HCT116 (cell line): Measurements from ENCODE around the gene LHX3. TPM values are rescaled to one million over a fixed set of nuclear protein-coding genes. Genes with fewer than 3 reads are reported as not detected.

Experiments used
- ATAC-seq: fragments of 200-7000 bp; cut with Tn5 transposase; 2 replicates; pipeline ENCODE4 v1.9.1; 2020; ENCODE audit warnings: mild to moderate bottlenecking, moderate library complexity
- BruUV-seq: library from RNA; stranded (reverse); fragments of 400-500 nt; replicated peaks from 2 replicates; lab custom pipeline; 2021; lab: Mats Ljungman, UMichigan
- CTCF ChIA-PET: fragments of 300-600 bp; sonication (Branson Sonifier 250); formaldehyde crosslinking; loops from one replicate; lab custom pipeline; 2021; ENCODE audit warnings: antibody characterized with exemption; lab: Charles Lee
- POLR2A ChIA-PET: fragments of 300-600, 350-600 bp; sonication (Branson Sonifier 250); formaldehyde crosslinking; loops from one replicate; lab custom pipeline; 2021; ENCODE audit warnings: antibody characterized with exemption; lab: Charles Lee
- RAD21 ChIA-PET, 2 experiments: fragments of 300-600 bp; sonication (Branson Sonifier 250); formaldehyde crosslinking; loops; one replicate each; lab custom pipeline; 2023; ENCODE audit warnings: low total read pairs in 2 of 2; ENCODE audit not compliant: uncharacterized antibody in 2 of 2, unreplicated experiment in 2 of 2, low non-redundant PET in 1 of 2; lab: Charles Lee
- DNase-seq: peaks from one replicate; pipeline ENCODE4 v3.0.0-alpha.2; 2010; ENCODE audit warnings: low read depth, low spot score
- H2AFZ ChIP-seq: fragments of 200-600 bp; shearing (Covaris generic), sonication (generic); 2 replicates; pipeline ENCODE4 v1.6.1; 2017; ENCODE audit warnings: low read depth, mixed run types, mixed read lengths, antibody characterized with exemption, low read length; ENCODE audit not compliant: poor library complexity, severe bottlenecking
- H3K27ac ChIP-seq: 2 replicates; pipeline ENCODE4 v1.5.1; 2012; ENCODE audit warnings: low read depth, low read length
- H3K27me3 ChIP-seq: fragments of 200-600 bp; sonication (generic); 2 replicates; pipeline ENCODE4 v1.6.1; 2016; ENCODE audit warnings: mixed run types, low read length, mixed read lengths; ENCODE audit not compliant: insufficient read depth
- H3K36me3 ChIP-seq, 2 experiments: fragments of 200-500 bp in 1 of 2; fragments of 200-600 bp in 1 of 2; sonication (Bioruptor generic) in 1 of 2; sonication (generic) in 1 of 2; 2 replicates each; pipeline versions ENCODE4 v1.5.1 to v1.6.1; 2014 to 2016; ENCODE audit warnings: low read length in 2 of 2, inconsistent platforms in 1 of 2, mixed read lengths in 1 of 2, mixed run types in 1 of 2; ENCODE audit not compliant: insufficient read depth in 2 of 2, control insufficient read depth in 1 of 2
- H3K4me1 ChIP-seq, 2 experiments: fragments of 200-600 bp in 1 of 2; sonication (generic) in 1 of 2; 2 replicates each; pipeline versions ENCODE4 v1.5.1 to v1.6.1; 2012 to 2017; ENCODE audit warnings: low read length in 2 of 2, inconsistent platforms in 1 of 2, mild to moderate bottlenecking in 1 of 2, mixed read lengths in 1 of 2, mixed run types in 1 of 2, moderate library complexity in 1 of 2; ENCODE audit not compliant: insufficient read depth in 2 of 2, control insufficient read depth in 1 of 2
- H3K4me2 ChIP-seq: fragments of 200-600 bp; sonication (generic); 2 replicates; pipeline ENCODE4 v1.6.1; 2017; ENCODE audit warnings: mixed run types, low read length, mixed read lengths
- H3K4me3 ChIP-seq, 2 experiments: fragments of 200-600 bp in 1 of 2; sonication (generic) in 1 of 2; replicated peaks in 1 of 2; 2 replicates each; pipeline ENCODE4 v1.5.1; 2011 to 2016; ENCODE audit warnings: low read length in 2 of 2, control low read depth in 1 of 2, low read depth in 1 of 2, mild to moderate bottlenecking in 1 of 2, mixed read lengths in 1 of 2, mixed run types in 1 of 2
- H3K79me2 ChIP-seq: fragments of 200-600 bp; sonication (generic); 2 replicates; pipeline ENCODE4 v1.6.1; 2017; ENCODE audit warnings: mild to moderate bottlenecking, mixed run types, low read length, moderate library complexity, mixed read lengths; ENCODE audit not compliant: insufficient read depth
- H3K9ac ChIP-seq: fragments of 200-600 bp; sonication (generic); 2 replicates; pipeline ENCODE4 v1.6.1; 2016; ENCODE audit warnings: low read length, mixed read lengths
- H3K9me2 ChIP-seq: fragments of 200-600 bp; sonication (generic), shearing (Covaris generic); 2 replicates; pipeline ENCODE4 v1.6.1; 2017; ENCODE audit warnings: mixed run types, mild to moderate bottlenecking, moderate library complexity; ENCODE audit not compliant: insufficient read depth
- H3K9me3 ChIP-seq, 2 experiments: fragments of 200-500 bp in 1 of 2; fragments of 200-600 bp in 1 of 2; sonication (Bioruptor generic) in 1 of 2; sonication (generic) in 1 of 2; 2 replicates each; pipeline ENCODE4 v1.6.1; 2014 to 2017; ENCODE audit warnings: low read length in 2 of 2, mixed read lengths in 2 of 2, inconsistent platforms in 1 of 2, low read depth in 1 of 2, mild to moderate bottlenecking in 1 of 2, mixed run types in 1 of 2, moderate library complexity in 1 of 2; ENCODE audit not compliant: control insufficient read depth in 1 of 2, insufficient read depth in 1 of 2
- H4K20me1 ChIP-seq: fragments of 200-600 bp; sonication (generic), shearing (Covaris generic); 2 replicates; pipeline ENCODE4 v1.6.1; 2017; ENCODE audit warnings: mixed run types, mild to moderate bottlenecking, moderate library complexity; ENCODE audit not compliant: insufficient read depth
- CBX3 ChIP-seq: IDR thresholded peaks from 2 replicates; pipeline ENCODE4 v1.6.1; 2012; ENCODE audit warnings: low read depth
- CEBPB ChIP-seq: IDR thresholded peaks from 2 replicates; pipeline ENCODE4 v1.6.1; 2012; ENCODE audit warnings: low read depth
- EGR1 ChIP-seq: IDR thresholded peaks from 2 replicates; pipeline ENCODE4 v1.6.1; 2012; ENCODE audit warnings: low read depth
- ELF1 ChIP-seq: IDR thresholded peaks from 2 replicates; pipeline ENCODE4 v1.6.1; 2012; ENCODE audit warnings: low read depth, borderline replicate concordance
- JUND ChIP-seq: IDR thresholded peaks from 2 replicates; pipeline ENCODE4 v1.6.1; 2012
- POLR2A ChIP-seq: IDR thresholded peaks from 2 replicates; pipeline ENCODE4 v1.7.0; 2011; ENCODE audit warnings: borderline replicate concordance; ENCODE audit not compliant: insufficient read depth, insufficient read length; ENCODE audit errors: extremely low read depth
- RAD21 ChIP-seq: IDR thresholded peaks from 2 replicates; pipeline ENCODE4 v1.6.1; 2012; ENCODE audit warnings: low read depth, mild to moderate bottlenecking
- SIN3A ChIP-seq: IDR thresholded peaks from 2 replicates; pipeline ENCODE4 v1.6.1; 2012; ENCODE audit warnings: low read depth
- SP1 ChIP-seq: IDR thresholded peaks from 2 replicates; pipeline ENCODE4 v1.6.1; 2012; ENCODE audit warnings: low read depth
- YY1 ChIP-seq: IDR thresholded peaks from 2 replicates; pipeline ENCODE4 v1.6.1; 2011; ENCODE audit warnings: low read length, low read depth, moderate library complexity, mild to moderate bottlenecking; ENCODE audit not compliant: insufficient replicate concordance; ENCODE audit errors: extremely low read depth
- ZFX ChIP-seq: fragments of 450-650 bp; IDR thresholded peaks from 2 replicates; pipeline ENCODE4 v1.6.1; 2017
- ZNF274 ChIP-seq: fragments of 200-500 bp; sonication (Bioruptor generic); IDR thresholded peaks from 2 replicates; pipeline ENCODE4 v1.6.1; 2014; ENCODE audit warnings: mild to moderate bottlenecking, low read depth, low read length, inconsistent platforms
- intact Hi-C: fragments of 100-400 bp; cut with micrococcal nuclease; formaldehyde crosslinking; loops from 2 replicates; pipeline ENCODE4 v1.10.0; 2022
- total RNA-seq: library from RNA; stranded (reverse); gene quantifications from one replicate; pipeline ENCODE4 v1.2.1, GENCODE V29; 2021; ENCODE audit not compliant: unreplicated experiment
- TF ChIP-seq, protein P1 (sequence below), 3 experiments: fragments of 200-600 bp in 1 of 3; sonication (generic) in 1 of 3; IDR thresholded peaks in 2 of 3; conservative IDR thresholded peaks in 1 of 3; 2 replicates each; pipeline ENCODE4 v1.5.1; 2012 to 2017; ENCODE audit warnings: low read depth in 2 of 3, low read length in 2 of 3, antibody characterized with exemption in 1 of 3, borderline replicate concordance in 1 of 3, control low read depth in 1 of 3, mild to moderate bottlenecking in 1 of 3, mixed read lengths in 1 of 3, mixed run types in 1 of 3, moderate library complexity in 1 of 3; ENCODE audit not compliant: insufficient read depth in 1 of 3
- TF ChIP-seq, protein P2 (sequence below): IDR thresholded peaks from 2 replicates; pipeline ENCODE4 v1.6.1; 2012; ENCODE audit warnings: low read depth

LHX3 gene
- total RNA-seq, 1 experiment from 2014 or later = not detected

DNA sequence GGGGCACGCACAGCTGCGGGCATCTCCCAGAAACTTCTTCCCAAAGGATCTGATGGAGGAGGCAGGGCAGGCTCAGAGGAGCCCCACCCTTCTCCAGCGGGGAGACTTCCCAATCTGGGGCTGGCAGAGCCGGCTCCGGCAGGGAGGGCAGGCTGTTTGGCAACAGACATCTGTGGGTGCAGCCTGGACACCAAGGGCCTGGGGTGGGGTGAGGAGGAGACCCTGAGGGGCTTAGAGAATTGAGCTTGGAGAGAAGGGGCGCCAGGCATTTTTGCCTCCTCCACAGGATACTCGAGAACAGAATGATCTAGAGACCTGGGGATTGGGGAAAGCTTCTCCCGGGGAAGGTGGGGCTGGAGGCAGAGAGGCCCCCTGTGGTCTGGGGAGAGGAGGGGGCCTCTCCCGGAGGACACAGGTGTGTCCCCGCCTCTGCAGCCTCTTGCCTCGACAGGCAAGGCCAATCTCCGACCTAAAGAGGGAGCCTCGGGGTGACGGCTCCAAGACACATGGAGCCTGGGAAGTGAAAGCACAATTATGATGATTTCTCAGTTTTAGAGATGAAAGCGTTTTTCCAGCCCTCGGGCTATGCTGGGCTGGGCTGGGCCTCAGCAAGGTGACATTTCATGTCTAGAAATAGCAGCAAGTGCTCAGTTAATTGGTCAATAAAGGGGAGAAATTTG lies 8.4 kb downstream of the LHX3 start:
- no TSS peak for BruUV-seq
- RAD21 ChIA-PET = no interaction called here
- POLR2A ChIA-PET = no interaction called here
- TF ChIP-seq POLR2A = no peak
- TF ChIP-seq, protein P1, sequence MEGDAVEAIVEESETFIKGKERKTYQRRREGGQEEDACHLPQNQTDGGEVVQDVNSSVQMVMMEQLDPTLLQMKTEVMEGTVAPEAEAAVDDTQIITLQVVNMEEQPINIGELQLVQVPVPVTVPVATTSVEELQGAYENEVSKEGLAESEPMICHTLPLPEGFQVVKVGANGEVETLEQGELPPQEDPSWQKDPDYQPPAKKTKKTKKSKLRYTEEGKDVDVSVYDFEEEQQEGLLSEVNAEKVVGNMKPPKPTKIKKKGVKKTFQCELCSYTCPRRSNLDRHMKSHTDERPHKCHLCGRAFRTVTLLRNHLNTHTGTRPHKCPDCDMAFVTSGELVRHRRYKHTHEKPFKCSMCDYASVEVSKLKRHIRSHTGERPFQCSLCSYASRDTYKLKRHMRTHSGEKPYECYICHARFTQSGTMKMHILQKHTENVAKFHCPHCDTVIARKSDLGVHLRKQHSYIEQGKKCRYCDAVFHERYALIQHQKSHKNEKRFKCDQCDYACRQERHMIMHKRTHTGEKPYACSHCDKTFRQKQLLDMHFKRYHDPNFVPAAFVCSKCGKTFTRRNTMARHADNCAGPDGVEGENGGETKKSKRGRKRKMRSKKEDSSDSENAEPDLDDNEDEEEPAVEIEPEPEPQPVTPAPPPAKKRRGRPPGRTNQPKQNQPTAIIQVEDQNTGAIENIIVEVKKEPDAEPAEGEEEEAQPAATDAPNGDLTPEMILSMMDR (IDR thresholded peaks at IDR 0.05 in 2 of 3, conservative IDR thresholded peaks at IDR 0.05 in 1 of 3; ENCODE audit: borderline replicate concordance in 1 of 3, insufficient read depth in 1 of 3, low read depth in 2 of 3, low read length in 2 of 3) = no peak
- no peak for TF ChIP-seq SP1
- TF ChIP-seq ZFX = no peak
- TF ChIP-seq ELF1 = no peak
- no peak for TF ChIP-seq CEBPB
- no peak for TF ChIP-seq RAD21
- Histone ChIP-seq H2AFZ (no peak overlapping the region), H3K27me3 (no peaks in the 10 kb centered on the region), H3K36me3 (no peaks in the 10 kb centered on the region), H4K20me1 (no peaks in the 10 kb centered on the region), H3K9ac (no peak overlapping the region), H3K9me2 (no peaks in the 10 kb centered on the region), H3K79me2 (no peaks in the 10 kb centered on the region), H3K4me1 (peaks cover 5 to 13% of the 10 kb centered on the region in 2 experiments; a peak in 2 of 4 replicates), H3K9me3 (no peaks in the 10 kb centered on the region), H3K27ac (no peak overlapping the region), H3K4me3 (no peak overlapping the region), H3K4me2 (no peak overlapping the region)
- CTCF ChIA-PET = no interaction called here
- intact Hi-C loops = no loop called here
- no peak for DNase-seq
- ATAC-seq = peak; percentile 57

DNA sequence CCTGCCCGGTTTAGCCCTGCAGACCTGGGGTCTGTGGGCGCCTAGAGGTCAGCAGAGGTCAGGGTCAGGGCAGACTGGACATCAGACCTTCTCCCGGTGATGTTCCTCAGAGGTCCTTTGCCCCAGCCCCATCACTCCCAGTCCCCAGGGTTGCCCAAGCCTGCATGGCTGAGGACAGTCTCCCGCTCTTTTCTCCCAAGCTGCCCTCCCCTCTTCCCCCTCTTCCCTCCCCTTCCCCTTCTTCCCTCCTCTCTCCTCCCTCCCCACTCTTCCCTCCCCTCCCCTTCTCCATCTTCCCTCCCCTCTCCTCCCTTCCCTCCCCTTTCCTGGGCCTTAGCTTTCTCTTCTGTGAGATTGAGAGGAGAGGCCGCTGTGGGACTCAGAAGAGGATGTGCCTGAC lies 10.4 kb downstream of the LHX3 start:
- Histone ChIP-seq H3K9me2 (no peaks in the 10 kb centered on the region), H3K4me3 (no peak overlapping the region), H3K9ac (no peak overlapping the region), H3K27me3 (no peaks in the 10 kb centered on the region), H3K4me1 (peaks cover 5 to 13% of the 10 kb centered on the region in 2 experiments; a peak in 2 of 4 replicates), H2AFZ (no peak overlapping the region), H3K27ac (no peak overlapping the region), H3K4me2 (no peak overlapping the region), H3K36me3 (no peaks in the 10 kb centered on the region), H3K79me2 (no peaks in the 10 kb centered on the region), H4K20me1 (no peaks in the 10 kb centered on the region), H3K9me3 (no peaks in the 10 kb centered on the region)
- ATAC-seq = no peak
- ChIA-PET POLR2A (no interaction called here), RAD21 (no interaction called here), CTCF (interaction anchor here (0.6 kb wide), 1 partner anchor 16 kb away, joined by 3 read pairs; no protein-coding TSS in a partner anchor)
- no TSS peak for BruUV-seq
- intact Hi-C loops = no loop called here
- DNase-seq = no peak
- no peak for TF ChIP-seq EGR1
- TF ChIP-seq ZNF274 = no peak
- no peak for TF ChIP-seq JUND
- TF ChIP-seq YY1 = no peak
- TF ChIP-seq, protein P2, sequence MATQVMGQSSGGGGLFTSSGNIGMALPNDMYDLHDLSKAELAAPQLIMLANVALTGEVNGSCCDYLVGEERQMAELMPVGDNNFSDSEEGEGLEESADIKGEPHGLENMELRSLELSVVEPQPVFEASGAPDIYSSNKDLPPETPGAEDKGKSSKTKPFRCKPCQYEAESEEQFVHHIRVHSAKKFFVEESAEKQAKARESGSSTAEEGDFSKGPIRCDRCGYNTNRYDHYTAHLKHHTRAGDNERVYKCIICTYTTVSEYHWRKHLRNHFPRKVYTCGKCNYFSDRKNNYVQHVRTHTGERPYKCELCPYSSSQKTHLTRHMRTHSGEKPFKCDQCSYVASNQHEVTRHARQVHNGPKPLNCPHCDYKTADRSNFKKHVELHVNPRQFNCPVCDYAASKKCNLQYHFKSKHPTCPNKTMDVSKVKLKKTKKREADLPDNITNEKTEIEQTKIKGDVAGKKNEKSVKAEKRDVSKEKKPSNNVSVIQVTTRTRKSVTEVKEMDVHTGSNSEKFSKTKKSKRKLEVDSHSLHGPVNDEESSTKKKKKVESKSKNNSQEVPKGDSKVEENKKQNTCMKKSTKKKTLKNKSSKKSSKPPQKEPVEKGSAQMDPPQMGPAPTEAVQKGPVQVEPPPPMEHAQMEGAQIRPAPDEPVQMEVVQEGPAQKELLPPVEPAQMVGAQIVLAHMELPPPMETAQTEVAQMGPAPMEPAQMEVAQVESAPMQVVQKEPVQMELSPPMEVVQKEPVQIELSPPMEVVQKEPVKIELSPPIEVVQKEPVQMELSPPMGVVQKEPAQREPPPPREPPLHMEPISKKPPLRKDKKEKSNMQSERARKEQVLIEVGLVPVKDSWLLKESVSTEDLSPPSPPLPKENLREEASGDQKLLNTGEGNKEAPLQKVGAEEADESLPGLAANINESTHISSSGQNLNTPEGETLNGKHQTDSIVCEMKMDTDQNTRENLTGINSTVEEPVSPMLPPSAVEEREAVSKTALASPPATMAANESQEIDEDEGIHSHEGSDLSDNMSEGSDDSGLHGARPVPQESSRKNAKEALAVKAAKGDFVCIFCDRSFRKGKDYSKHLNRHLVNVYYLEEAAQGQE = no peak
- TF ChIP-seq RAD21 = no peak
- TF ChIP-seq CBX3 = no peak
- TF ChIP-seq SIN3A = no peak
- TF ChIP-seq, all 23 proteins: peak for 0
